NK-92 treated with Interleukin-12 subunit alpha and Interleukin-12 subunit beta, amount 100 ng/mL, for 24 hours (cell line): ENCODE results near the gene ZNF592.
A peak's percentile ranks its signal among the peaks of the same experiment; 100 is the strongest.

ENCODE experiments used
- DNase-seq: peaks from one replicate; lab custom pipeline; 2025; lab: John Stamatoyannopoulos, UW

The ZNF592 gene

DNA sequence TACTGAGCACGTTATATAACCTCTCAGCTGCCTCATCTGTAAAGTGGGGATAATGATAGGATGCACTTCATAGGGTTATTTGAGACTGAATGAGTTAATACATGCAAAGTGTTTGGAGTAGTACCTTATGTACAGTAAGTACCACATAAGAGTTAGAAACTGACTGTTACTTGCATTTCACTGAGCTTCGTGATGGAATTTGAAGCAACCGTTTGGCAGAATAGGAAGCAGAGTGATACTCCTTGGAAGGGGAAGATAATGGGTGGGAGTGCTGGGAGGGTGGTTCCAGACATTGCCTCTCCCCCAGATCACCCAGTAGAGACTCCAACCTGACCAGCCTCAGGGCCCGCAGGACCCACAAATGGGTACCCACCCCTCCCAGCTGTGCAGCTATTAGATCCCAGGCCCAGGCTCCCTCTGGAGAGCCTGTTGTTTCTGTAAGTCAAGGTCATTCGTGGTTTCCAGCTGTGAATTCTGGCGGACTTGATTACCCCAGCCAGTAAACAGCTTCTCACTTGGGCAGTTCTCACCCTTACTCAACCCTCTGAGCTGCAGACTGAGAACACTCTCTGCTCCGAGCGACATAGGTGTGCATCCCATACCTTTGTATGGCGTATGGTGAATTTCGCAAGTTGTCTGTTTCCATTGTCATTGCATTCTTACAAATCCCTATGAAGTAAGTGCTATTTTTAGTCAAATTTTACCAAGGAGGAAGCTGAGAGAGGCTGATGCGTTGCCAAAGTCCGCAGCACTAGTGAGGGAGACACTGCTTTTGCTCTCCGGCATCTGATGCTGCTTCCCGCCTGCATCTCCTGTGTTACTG is 79.9 kb downstream of the ZNF592 start:
- no peak for DNase-seq

DNA sequence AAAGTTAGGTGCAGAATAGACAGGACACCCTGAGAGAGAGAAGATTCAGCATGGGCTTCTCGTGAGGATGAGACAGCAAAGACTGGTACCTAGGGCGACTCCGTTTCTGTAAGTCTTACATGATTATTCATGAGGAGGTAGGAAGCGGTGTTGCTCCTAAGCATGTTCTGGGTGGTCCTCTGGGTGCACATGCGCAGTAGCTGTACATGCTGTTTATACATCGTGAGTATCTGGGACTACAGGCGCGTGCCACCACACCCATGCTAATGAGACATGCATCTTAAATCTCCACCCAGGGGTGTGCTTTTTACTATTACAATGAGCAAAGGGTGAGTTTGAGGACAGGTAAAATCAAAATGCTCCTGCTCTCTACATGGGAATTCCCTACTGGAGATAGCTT is 81.0 kb downstream of the ZNF592 start:
- DNase-seq, result no peak

DNA sequence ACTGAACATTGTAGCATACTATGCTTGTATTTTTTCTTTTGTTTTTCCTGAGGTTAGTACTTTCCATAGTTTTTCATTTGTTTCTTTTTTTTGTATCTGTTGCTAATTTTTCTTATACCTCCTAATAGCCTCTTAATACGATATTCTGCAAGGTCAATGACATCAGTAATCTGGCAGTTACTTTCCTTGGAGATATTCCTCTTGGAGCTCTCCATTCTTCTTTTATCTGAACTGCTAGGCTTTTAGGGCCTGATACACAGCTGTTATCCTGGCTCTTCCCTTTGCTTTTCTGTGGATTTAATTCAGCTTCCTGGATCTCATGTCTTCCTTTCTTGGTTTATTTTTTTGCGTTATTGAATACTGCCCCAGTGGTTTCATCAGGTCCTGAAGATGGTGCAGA is 81.6 kb downstream of the ZNF592 start:
- no peak for DNase-seq

DNA sequence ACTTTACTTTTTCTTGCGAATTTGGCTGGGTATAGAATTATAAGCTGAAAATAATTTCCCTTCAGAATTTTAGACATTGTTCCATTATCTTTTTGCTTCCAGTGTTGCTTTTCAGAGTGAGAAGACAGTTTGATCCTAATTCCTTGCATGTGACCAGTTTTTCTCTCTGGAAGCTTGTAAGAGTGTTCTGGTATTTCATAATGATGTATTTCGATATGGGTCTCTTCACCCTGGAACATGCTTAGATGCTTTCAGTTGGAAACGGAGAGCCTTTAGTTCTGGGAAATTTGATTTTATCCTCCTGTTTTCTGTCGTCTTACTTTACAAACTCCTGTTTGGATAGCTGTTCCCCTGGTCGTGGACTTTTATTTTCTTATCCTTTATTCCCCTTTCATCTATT is 82.6 kb downstream of the ZNF592 start:
- DNase-seq, result no peak

DNA sequence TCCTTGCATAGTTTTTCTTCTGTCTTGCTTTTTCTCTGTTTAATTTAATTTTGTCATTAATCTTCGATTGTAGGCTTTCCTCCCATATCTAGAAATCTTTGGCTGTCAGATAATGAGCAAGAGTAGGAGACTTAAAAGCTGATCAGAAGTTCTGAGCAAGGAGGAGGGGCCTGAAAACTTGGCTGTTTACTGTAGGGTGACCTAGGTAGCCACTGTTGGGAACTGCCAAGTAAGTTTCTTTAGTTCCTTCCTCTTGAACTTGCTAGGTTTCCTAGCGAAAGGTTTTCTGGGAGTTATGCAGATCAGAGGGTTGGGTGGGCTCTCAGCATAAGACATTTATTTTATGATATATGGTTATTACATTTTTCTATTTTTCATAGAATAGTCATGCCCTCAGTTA is 83.2 kb downstream of the ZNF592 start:
- no peak for DNase-seq

DNA sequence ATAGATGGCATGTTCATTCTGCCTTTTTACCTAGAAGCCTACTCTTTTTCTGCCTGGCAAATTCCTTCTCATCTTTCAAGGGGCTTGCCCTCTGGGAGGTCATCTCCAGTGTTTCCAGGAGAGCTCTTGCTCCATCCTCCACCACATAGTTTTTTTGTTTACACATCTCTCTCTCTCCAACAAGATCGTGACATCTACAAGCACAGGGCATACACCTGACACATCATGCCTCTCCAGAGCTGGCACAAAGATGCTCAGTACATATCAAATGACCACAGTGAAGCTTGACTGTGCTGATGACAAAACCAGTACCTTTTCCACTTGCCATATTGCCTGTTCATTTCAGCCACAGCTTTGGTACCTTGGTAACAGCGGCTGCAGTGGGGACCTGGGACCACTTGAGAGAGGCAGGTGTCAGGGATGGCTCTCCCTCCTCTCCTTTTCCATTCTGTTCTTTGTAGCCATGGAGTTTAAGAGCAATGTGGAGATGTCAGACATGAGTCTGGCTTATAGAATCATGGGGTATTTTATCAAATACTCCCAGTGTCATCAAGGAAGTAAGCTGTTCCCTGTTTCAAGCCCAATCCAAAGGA is 84.2 kb downstream of the ZNF592 start:
- DNase-seq, result no peak

DNA sequence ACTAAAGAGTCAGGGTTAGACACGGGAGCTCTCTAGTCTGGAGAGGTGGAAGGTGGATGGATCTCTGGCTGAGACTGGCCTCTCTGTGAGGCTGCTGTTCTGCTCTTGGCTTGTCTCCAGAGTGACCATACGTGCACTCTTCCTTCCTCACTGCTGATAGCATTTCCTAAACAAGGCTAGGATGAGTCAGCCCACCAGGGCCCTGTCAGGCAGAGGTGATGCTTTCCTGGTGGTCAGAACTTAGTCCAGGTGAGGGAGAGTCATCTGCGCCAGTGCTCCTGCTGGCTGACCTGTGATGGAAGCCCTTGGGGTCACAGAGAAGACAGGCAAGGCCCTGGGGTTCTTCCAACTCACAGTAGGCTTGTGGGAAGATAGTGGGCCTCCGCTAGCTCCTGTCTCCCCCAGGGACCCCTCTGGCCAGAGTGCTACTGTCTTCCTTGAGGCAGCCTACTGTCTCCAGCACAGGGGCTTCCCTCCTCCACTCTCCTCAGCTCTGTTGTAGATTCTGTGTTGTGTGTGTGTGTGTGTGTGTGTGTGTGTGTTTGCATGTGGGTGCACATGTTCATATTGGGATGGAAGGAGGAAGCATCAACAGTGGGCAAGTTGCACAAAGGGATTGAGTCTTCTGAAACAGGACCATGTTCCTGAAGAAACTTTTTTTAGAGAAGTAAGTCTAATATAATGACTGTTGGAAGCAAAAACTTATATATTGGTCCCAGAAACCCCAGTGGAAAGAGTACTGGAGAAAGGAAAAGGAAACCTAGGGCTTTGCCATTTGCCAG is 85.2 kb downstream of the ZNF592 start:
- no peak for DNase-seq

DNA sequence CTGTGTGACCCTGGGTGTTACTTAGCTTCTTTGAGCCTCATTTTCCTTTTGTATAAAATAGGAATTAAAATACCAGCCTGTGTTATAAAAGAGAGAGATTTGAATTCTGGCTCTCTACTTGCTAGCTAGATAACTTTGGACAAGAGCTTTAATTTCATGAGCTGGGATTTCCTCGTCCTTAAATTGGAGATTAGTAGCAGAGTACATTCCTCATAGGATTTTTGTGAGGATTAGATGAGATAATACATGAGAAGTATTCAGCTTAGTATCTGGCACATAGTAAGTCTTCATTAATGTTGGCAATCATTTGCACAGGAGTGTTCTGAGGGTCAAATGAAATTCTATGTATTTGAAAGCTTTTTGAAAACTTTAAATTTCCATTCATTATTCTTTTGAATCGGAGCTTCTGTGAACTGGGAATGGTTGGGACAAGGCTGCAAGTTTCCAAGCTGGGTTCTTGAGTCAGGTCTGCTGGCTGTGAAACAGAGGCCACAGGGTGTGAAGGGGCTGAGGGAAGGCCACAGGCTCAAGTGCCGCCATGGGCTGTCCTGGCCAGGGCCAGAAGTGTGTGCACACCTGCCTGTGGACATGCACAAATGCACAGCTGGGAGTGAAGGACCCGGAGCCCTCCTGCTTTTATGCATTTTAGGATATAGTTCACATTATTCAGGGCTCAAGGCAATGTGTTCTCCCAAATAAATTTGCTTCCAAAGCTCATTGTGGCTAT is 86.0 kb downstream of the ZNF592 start:
- no peak for DNase-seq

DNA sequence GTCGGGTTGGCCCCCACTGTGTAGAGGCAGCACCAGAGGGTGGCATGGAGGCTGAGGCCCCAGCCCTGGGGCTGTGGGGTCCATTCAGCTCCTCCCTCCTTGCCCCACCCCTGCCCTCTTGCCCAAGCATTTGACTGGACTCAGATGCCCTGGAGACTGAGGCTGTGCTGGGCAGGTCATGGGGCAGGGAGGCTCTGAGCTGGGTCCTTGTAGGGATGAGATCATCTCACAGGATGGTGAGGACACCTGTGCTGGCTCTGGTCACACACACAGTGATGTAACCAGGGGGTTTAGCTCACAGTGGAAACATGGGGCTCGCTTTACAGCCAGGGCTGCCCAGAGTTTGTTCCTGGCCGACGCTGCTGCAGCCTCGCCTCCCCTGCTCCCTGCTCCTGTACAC is 86.6 kb downstream of the ZNF592 start:
- DNase-seq, result no peak

DNA sequence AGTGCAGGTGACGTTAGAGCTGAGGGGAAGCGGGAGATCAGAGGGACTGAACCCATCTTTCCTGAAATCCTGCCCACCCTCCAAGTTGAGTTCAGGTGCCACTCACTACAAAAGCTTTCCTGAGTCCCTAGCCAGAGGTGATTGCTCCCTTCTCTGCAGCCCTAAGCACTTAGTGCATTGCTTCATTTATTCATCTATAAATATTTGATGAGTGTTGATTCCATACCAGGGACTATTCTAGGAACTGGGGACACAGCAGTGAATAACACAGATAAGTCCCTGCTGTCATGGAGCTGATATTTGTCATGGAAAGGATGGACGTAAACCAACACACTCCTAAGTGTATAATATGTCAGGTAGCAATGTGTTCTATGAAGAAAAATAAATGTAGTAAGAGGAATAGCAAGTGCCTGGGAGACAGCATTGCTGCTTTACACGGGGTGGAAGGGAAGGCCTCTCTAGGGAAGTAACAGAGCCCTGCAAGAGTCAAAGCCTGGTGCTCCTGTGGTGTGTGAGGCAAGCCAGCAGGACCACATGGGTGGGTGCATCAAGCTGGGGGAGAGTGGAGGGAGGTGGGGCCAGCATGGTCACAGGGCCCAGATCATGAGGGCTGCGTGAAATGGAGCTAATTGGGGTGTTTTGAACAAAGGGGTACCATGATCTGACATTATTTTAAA is 87.4 kb downstream of the ZNF592 start:
- no peak for DNase-seq

DNA sequence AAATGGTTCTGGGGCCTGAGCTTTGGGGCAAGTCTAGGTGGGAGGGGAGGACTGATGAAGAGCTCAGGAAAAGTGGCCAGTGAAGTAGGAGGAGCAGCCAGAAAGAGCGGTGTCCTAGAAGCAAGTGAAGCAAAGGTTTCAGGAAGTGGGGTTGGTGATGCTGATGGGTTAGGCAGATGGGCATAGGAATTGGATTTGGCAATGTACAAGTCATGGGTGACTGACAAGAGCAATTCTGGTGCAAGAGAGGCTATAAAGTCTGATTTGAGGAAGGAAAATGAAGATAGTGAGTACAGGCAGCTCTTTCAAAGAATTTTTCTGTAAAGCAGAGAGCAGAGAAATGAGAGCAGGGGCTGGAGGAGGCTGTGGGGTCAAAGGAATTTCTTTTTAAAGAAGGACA is 88.5 kb downstream of the ZNF592 start:
- no peak for DNase-seq

DNA sequence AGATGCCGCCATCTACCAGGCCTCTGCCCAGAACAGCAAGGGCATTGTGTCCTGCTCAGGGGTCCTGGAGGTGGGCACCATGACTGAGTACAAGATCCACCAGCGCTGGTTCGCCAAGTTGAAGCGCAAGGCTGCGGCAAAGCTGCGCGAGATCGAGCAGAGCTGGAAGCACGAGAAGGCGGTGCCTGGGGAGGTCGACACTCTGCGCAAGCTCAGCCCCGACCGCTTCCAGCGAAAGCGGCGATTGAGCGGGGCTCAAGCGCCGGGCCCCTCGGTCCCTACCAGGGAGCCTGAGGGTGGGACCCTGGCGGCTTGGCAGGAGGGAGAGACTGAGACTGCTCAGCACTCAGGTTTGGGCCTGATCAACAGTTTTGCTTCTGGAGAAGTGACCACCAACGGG is 91.3 kb downstream of the ZNF592 start:
- no peak for DNase-seq

DNA sequence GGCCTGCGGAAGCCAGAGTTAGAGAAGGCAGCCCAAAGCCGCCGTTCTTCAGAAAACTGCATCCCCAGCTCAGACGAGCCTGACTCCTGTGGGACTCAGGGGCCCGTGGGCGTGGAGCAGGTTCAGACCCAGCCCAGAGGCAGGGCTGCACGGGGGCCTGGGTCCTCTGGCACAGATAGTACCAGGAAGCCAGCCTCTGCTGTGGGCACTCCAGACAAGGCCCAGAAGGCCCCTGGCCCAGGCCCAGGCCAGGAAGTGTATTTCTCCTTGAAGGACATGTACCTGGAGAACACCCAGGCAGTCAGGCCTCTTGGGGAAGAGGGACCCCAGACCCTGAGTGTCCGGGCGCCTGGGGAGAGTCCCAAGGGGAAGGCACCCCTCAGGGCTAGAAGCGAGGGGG is 91.9 kb downstream of the ZNF592 start:
- DNase-seq, result no peak

DNA sequence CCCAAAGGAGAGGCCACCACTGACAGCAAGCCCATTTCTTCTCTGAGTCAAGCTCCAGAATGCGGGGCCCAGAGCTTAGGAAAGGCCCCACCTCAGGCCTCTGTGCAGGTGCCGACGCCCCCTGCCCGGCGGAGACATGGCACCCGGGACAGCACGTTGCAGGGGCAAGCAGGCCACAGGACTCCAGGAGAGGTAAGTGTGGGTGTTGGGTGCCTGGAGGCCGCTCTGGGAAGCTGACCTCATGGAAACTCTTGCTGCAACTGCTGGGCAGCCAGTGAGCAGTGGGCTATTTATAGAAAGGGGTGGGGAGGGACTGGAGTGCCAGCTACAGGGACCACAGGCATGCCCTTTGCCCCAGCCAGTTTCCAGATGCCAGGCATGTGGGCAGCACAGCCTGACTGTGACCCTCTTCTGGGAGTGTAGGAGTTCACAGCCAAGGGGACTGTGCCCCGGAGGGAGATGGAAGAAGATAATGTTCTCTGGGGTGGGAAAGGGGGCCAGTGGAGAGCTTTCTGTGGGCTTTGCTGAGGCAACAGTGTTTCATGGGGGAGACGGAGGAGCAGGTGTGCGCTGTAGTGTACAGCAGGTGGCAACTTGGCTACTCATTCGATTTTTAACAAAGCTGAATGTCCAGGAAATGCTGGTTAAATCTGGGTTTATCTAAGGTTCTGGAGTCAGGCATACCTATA is 92.5 kb downstream of the ZNF592 start:
- DNase-seq, result no peak

DNA sequence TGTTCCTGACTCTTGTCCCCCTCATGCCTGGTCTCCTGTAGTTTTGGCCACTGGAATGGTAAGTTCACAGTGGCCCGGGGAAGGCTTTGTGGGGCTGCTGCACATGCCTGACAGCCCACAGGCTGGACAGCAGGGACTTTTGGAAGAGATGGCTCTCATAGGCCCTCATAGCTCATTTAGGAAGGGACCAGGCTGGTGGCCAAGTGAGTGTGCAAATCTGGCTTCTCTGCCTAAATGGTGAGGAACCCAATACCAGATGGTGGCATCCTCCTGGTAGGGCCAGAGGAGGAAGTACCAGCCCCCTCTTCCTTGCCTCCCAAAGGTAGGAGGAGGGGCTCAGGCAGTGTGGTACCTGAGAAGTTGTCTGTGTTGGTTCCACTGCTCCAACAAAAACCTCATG is 94.4 kb downstream of the ZNF592 start:
- no peak for DNase-seq

DNA sequence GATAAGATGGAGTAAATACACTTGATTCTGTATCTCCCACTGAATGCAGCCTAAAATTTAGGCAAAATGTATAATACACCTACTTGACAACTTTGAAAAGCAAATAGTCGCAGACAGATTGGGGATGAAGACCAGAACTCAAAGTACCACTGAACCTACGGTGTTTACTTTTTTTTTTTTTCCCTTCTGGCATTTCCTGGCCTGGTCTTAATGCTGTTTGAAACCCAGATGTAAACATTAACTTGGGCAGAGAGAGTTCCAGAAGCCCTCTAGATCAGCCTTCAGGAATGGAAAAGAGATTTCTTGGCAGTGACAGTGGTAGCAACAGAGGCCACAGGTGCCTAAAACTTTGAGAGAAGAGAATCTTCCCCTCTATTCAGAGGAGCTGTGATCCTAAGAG is 96.6 kb downstream of the ZNF592 start:
- no peak for DNase-seq

DNA sequence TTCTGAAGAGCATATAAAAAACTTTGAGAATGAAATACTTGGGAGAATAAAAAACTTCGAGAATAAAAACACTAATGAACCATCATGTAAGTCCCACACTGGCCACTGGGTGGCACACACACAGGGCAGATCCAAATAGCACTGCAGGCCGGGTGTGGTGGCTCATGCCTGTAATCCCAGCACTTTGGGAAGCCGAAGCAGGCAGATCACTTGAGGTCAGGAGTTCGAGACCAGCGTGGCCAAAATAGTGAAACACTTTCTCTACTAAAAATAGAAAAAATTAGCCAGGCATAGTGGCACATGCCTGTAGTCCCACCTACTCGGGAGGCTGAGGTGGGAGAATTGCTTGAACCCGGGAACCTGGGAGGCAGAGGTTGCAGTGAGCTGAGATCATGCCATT is 97.2 kb downstream of the ZNF592 start:
- peak; percentile 17 for DNase-seq

DNA sequence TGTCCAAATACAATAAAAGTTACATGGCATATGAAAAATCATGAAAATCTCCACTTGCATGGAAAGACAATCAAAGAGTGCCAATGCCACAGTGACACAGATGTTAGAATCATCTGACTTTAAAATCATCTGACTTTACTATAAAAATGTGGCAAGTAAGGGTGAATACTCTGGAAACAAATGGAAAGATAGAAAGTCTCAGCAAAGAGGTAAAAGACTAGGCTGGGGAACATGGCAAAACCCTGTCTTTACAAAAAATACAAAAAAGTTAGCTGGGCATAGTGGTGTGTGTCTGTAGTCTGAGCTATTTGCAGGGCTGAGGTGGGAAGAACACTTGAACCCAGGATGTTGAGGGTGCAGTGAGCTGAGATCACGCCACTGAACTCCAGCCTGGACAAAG is 97.9 kb downstream of the ZNF592 start:
- no peak for DNase-seq

DNA sequence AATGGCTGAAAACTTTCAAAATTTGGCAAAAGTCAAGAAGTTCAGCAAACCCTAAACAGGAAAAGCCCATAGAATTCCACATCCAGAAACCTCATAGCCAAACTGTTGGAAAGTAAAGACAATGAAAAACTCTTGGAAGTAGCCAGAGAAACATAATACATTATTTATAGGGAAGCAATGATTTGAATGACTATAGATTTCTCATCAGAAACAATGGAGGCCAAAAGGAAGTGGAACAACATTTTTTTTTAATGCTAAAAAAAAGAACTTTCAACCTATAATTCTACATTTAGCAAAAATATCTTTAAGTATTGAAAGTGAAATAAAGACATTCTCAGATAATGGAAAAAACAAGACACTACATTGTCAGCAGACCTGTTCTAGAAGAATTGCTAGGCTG is 99.0 kb downstream of the ZNF592 start:
- DNase-seq, result no peak

DNA sequence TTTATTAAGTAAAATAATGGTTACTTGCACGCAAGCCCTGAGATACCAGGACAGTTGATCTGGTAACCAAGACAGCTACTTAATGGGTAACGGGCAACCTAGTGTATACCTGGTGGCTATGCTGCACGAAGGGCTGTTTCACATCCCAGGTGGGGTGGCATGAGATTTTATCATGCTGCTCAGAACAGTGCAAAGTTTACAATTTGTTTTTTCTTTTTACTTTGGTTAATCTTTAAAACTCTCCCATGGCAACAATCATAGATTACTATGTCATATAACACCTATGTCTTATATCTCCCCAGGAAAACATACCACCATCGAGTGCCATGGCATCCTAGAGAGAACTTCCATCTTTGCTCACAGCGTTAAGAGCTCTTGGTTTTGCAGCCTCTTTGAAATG is 103.8 kb downstream of the ZNF592 start:
- DNase-seq, result no peak

DNA sequence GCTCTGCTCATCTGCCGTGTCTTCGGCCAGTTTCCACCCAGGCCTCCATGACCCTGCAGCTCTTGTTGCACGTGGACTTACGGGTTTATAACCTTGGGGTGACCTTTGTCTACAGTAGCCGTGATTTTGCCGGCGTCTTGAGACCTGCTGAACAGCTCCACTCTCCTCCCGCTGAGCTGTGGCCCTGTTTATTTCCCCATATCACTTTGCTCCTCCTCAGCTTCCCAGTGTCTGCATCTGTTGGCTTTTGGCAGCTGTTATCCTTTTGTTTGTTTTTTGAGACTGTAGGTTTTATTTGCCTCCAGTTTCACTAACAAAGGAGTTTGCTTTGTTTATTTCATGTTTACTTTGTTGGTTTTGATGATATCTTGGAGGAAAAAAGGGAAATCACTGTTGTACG is 106.7 kb downstream of the ZNF592 start:
- DNase-seq, result no peak
